Measurements from ENCODE around the gene PLXNA2. TPM values are rescaled to one million over a fixed set of nuclear protein-coding genes. Genes with fewer than 3 reads are reported as not detected.

PLXNA2 gene
- polyA plus RNA-seq, 1 of the 3 experiments (the other 2 are of a cell fraction): 8.5 TPM

DNA sequence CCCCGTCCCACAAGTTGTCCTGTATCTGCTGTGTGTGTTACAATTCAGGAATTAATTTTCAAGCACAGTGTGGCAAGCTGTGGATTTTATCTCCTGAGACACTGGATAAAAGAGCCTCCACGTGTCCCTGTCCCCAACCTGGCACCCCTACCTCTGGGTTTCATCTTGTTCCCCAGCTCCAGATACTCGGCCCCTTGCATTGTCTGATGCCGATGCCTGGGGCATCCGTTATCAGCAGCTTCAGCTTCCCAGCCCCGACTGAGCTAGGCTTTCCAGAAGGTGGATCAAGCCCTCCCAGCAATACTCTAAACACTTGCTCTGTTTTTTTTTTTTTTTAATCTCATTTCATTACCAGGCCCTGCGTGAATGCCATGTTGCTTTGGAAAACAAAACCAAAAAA, 159.4 kb downstream of the PLXNA2 start (continued):
- TF ChIP-seq, protein P1, sequence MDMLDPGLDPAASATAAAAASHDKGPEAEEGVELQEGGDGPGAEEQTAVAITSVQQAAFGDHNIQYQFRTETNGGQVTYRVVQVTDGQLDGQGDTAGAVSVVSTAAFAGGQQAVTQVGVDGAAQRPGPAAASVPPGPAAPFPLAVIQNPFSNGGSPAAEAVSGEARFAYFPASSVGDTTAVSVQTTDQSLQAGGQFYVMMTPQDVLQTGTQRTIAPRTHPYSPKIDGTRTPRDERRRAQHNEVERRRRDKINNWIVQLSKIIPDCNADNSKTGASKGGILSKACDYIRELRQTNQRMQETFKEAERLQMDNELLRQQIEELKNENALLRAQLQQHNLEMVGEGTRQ (IDR thresholded peaks at IDR 0.05; ENCODE audit: borderline replicate concordance, low read depth, low read length): no peak
- TF ChIP-seq GABPA (IDR thresholded peaks at IDR 0.05; ENCODE audit: low read depth): no peak
- peak; percentile 78 for TF ChIP-seq RCOR1 (IDR thresholded peaks at IDR 0.05; ENCODE audit: low read length)
- TF ChIP-seq JUND (IDR thresholded peaks at IDR 0.05): no peak
- TF ChIP-seq MXI1 (IDR thresholded peaks at IDR 0.05; ENCODE audit: low read depth, low read length): peak; percentile 56; the same call in 1 of the 2 replicates
- peak; percentile 93 for TF ChIP-seq GATA2 (CRISPR knock-in tag; IDR thresholded peaks at IDR 0.05)
- peak; percentile 74 for TF ChIP-seq FOXJ3 (CRISPR knock-in tag; IDR thresholded peaks at IDR 0.05)
- TF ChIP-seq, protein P2, sequence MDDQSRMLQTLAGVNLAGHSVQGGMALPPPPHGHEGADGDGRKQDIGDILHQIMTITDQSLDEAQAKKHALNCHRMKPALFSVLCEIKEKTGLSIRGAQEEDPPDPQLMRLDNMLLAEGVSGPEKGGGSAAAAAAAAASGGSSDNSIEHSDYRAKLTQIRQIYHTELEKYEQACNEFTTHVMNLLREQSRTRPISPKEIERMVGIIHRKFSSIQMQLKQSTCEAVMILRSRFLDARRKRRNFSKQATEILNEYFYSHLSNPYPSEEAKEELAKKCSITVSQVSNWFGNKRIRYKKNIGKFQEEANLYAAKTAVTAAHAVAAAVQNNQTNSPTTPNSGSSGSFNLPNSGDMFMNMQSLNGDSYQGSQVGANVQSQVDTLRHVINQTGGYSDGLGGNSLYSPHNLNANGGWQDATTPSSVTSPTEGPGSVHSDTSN (IDR thresholded peaks at IDR 0.05): no peak
- TF ChIP-seq CHD2 (IDR thresholded peaks at IDR 0.05; ENCODE audit: low read length, partially characterized antibody): no peak
- TF ChIP-seq SMC3 (IDR thresholded peaks at IDR 0.05; ENCODE audit: low read depth, low read length): no peak
- no peak for TF ChIP-seq NFIC (IDR thresholded peaks at IDR 0.05; ENCODE audit: borderline replicate concordance)
- no peak for TF ChIP-seq TCF12 (IDR thresholded peaks at IDR 0.05)

DNA sequence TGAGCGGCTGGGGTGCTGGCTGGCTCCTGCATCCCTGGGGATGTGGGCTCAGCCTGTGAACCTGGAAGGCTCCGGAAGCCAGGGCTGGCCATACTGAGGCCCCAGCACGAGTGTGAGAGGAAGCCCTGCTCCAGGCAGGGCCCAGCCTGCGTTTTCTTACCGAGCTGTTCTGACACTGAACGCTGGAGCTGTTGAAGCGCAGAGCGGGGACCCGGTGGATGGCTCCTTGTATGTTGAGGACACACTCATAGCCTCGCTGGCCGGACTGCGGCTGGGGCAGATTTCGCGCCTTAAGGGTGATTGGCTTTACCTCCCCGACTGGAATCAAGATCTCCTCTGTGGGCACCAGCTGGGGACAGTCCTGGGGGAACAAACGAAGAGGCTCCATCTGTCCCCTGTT, 160.0 kb downstream of the PLXNA2 start:
- Histone ChIP-seq H2AFZ (ENCODE audit: low read depth) (no peak overlapping the region), H3K4me2 (no peak overlapping the region), H3K9me3 (no peaks in the 10 kb centered on the region), H3K4me3 (ENCODE audit: low read depth in 2 of 2, low read length in 1 of 2) (no peak overlapping the region), H3K4me1 (ENCODE audit: control insufficient read depth in 1 of 2, insufficient read depth in 2 of 2, low read depth in 1 of 2, low read length in 1 of 2) (peaks cover 26 to 57% of the 10 kb centered on the region in 2 experiments), H3K79me2 (ENCODE audit: insufficient read depth) (no peaks in the 10 kb centered on the region), H3F3A (replicated peaks; ENCODE audit: insufficient read depth) (no peaks in the 10 kb centered on the region), H3K27me3 (ENCODE audit: insufficient read depth) (no peaks in the 10 kb centered on the region), H3K36me3 (replicated peaks in 1 of 2; ENCODE audit: control insufficient read depth in 1 of 2, insufficient read depth in 2 of 2, low read length in 1 of 2) (peaks cover 26 to 79% of the 10 kb centered on the region in 2 experiments), H3K9ac (no peak overlapping the region), H3K9me2 (no peaks in the 10 kb centered on the region), H4K20me1 (ENCODE audit: insufficient read depth) (no peaks in the 10 kb centered on the region), H3K27ac (ENCODE audit: low read depth in 2 of 2, low read length in 1 of 2) (peak overlapping the region in 1 of 2 experiments; percentile 89; a peak in 2 of 4 replicates)
- 97% methylated on average over 13 of the region's 16 CpGs for WGBS (ENCODE audit: low lambda C conversion rate)
- ChIA-PET POLR2A (interaction anchor here (0.6 to 0.8 kb wide), 3 partner anchors 10 to 58 kb away, joined by 3 read pairs; no protein-coding TSS in a partner anchor), CTCF (interaction anchor here (0.7 to 2.2 kb wide), 11 partner anchors 7 to 161 kb away, joined by 3 to 9 read pairs (median 4); no protein-coding TSS in a partner anchor)
- DNase-seq: no peak
- TF ChIP-seq GABPA (IDR thresholded peaks at IDR 0.05; ENCODE audit: low read depth) (no peak), MXI1 (IDR thresholded peaks at IDR 0.05; ENCODE audit: low read depth, low read length) (no peak), RXRA (IDR thresholded peaks at IDR 0.05; ENCODE audit: borderline replicate concordance, low read depth) (no peak), TCF12 (IDR thresholded peaks at IDR 0.05) (no peak), JUND (IDR thresholded peaks at IDR 0.05) (no peak), RCOR1 (IDR thresholded peaks at IDR 0.05; ENCODE audit: low read length) (no peak)

DNA sequence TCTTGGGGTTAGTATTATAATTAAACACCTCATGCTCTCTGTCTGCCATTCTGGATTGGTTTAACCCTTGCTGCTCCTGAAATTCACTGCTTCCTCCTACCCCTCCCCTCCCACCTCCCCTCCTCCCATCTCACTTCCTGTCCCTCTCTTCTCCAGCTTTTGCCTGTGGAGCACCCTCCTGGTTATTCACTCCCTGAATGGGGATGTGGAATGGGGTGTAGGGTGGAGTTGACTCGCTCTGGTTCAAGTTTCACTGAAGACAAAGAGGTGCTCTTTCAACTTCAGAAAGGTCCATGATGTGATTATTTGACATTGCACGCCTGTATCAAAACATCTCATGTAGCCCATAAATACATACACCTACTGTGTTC, 160.5 kb downstream of the PLXNA2 start:
- no peak overlapping the region for H3K4me2 ChIP-seq
- no peak for TF ChIP-seq NRF1 (IDR thresholded peaks at IDR 0.05; ENCODE audit: low read depth, low read length)
- no peak for TF ChIP-seq POLR2AphosphoS5 (IDR thresholded peaks at IDR 0.05; ENCODE audit: low read depth, low read length)
- TF ChIP-seq, protein P3, sequence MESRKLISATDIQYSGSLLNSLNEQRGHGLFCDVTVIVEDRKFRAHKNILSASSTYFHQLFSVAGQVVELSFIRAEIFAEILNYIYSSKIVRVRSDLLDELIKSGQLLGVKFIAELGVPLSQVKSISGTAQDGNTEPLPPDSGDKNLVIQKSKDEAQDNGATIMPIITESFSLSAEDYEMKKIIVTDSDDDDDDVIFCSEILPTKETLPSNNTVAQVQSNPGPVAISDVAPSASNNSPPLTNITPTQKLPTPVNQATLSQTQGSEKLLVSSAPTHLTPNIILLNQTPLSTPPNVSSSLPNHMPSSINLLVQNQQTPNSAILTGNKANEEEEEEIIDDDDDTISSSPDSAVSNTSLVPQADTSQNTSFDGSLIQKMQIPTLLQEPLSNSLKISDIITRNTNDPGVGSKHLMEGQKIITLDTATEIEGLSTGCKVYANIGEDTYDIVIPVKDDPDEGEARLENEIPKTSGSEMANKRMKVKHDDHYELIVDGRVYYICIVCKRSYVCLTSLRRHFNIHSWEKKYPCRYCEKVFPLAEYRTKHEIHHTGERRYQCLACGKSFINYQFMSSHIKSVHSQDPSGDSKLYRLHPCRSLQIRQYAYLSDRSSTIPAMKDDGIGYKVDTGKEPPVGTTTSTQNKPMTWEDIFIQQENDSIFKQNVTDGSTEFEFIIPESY (IDR thresholded peaks at IDR 0.05; ENCODE audit: borderline replicate concordance, low read depth): no peak
- CTCF ChIA-PET: interaction anchor here (0.7 to 4.2 kb wide), 7 partner anchors 8 to 62 kb away, joined by 3 to 24 read pairs (median 5); no protein-coding TSS in a partner anchor
- H3K4me1 ChIP-seq (ENCODE audit: control insufficient read depth in 1 of 2, insufficient read depth in 2 of 2, low read depth in 1 of 2, low read length in 1 of 2): peaks cover 22 to 53% of the 10 kb centered on the region in 2 experiments
- no peaks in the 10 kb centered on the region for H3K9me3 ChIP-seq
- H4K20me1 ChIP-seq (ENCODE audit: insufficient read depth): no peaks in the 10 kb centered on the region
- peak overlapping the region in 1 of 2 experiments; percentile 89; a peak in 2 of 4 replicates for H3K27ac ChIP-seq (ENCODE audit: low read depth in 2 of 2, low read length in 1 of 2)
- no peaks in the 10 kb centered on the region for H3F3A ChIP-seq (replicated peaks; ENCODE audit: insufficient read depth)
- POLR2A ChIA-PET: no interaction called here
- H3K9me2 ChIP-seq: no peaks in the 10 kb centered on the region
- no peak for DNase-seq
- WGBS (ENCODE audit: low lambda C conversion rate): 97% methylated on average over 2 of the region's 2 CpGs
- H3K36me3 ChIP-seq (replicated peaks in 1 of 2; ENCODE audit: control insufficient read depth in 1 of 2, insufficient read depth in 2 of 2, low read length in 1 of 2): peaks cover 20 to 79% of the 10 kb centered on the region in 2 experiments
- H3K27me3 ChIP-seq (ENCODE audit: insufficient read depth): no peaks in the 10 kb centered on the region
- H2AFZ ChIP-seq (ENCODE audit: low read depth): no peak overlapping the region
- no peak overlapping the region for H3K9ac ChIP-seq
- no peak overlapping the region for H3K4me3 ChIP-seq (ENCODE audit: low read depth in 2 of 2, low read length in 1 of 2)
- no peaks in the 10 kb centered on the region for H3K79me2 ChIP-seq (ENCODE audit: insufficient read depth)

Data from SK-N-SH (cell line).